K562 (cell line): ENCODE results near the gene ST6GALNAC5. TPM values are rescaled to one million over a fixed set of nuclear protein-coding genes. Genes with fewer than 3 reads are reported as not detected.

Experiments
- ATAC-seq: fragments of 200-7000 bp; cut with Tn5 transposase; 3 replicates; pipeline ENCODE4 v1.9.1; 2020; ENCODE audit warnings: moderate library complexity
- BruUV-seq: library from RNA; stranded (reverse); fragments of 400-500 nt; replicated peaks from 2 replicates; lab custom pipeline; 2021; lab: Mats Ljungman, UMichigan
- CTCF ChIA-PET: fragments of 300-600 bp; formaldehyde crosslinking; extraction: SDS; loops from one replicate; lab custom pipeline; 2021; ENCODE audit warnings: low intra/inter-chr PET ratio; lab: Yijun Ruan, JAX
- POLR2A ChIA-PET: fragments of 300-600, 350-650 bp; sonication (Branson Sonifier 250); formaldehyde crosslinking; extraction: SDS; loops from one replicate; lab custom pipeline; 2021; ENCODE audit warnings: antibody characterized with exemption, inconsistent platforms; lab: Yijun Ruan, JAX
- DNase-seq, 4 experiments: peaks; one replicate each; pipeline versions ENCODE4 v3.0.0 to v3.0.0-alpha.2; 2011 to 2018; ENCODE audit warnings: low spot score in 3 of 4, mixed read lengths in 3 of 4; ENCODE audit errors: extremely low read depth in 1 of 4
- FAIRE-seq: peaks from 2 replicates; lab custom pipeline; 2011; peaks lifted over from hg19 to GRCh38; lab: Jason Lieb, UNC
- H2AFZ ChIP-seq: 2 replicates; pipeline ENCODE4 v1.6.0; 2011; ENCODE audit warnings: low read depth, low read length, control low read depth, inconsistent platforms
- H3K27ac ChIP-seq: fragments of 200-600 bp; 3 replicates; pipeline ENCODE4 v1.8.0; 2011; ENCODE audit warnings: low read depth, mild to moderate bottlenecking, control low read depth, inconsistent platforms, low read length, moderate library complexity, mixed read lengths; ENCODE audit errors: extremely low read depth
- H3K27me3 ChIP-seq, 2 experiments: fragments of 300-600 bp in 1 of 2; 2 replicates in 1 of 2; 3 replicates in 1 of 2; pipeline versions ENCODE4 v1.6.0 to v1.8.0; 2011; ENCODE audit warnings: inconsistent platforms in 2 of 2, low read length in 2 of 2, mild to moderate bottlenecking in 1 of 2, mixed read lengths in 1 of 2, moderate library complexity in 1 of 2; ENCODE audit not compliant: control insufficient read depth in 2 of 2, insufficient read depth in 2 of 2
- H3K36me3 ChIP-seq: fragments of 300-600 bp; 3 replicates; pipeline ENCODE4 v1.8.0; 2011; ENCODE audit warnings: mild to moderate bottlenecking, low read length, inconsistent platforms; ENCODE audit not compliant: control insufficient read depth, insufficient read depth
- H3K4me1 ChIP-seq, 2 experiments: fragments of 200-600 bp in 1 of 2; replicated peaks in 1 of 2; 2 replicates in 1 of 2; 3 replicates in 1 of 2; pipeline versions ENCODE4 v1.5.1 to v1.8.0; 2011; ENCODE audit warnings: inconsistent platforms in 2 of 2, low read length in 2 of 2, mild to moderate bottlenecking in 1 of 2, mixed read lengths in 1 of 2, moderate library complexity in 1 of 2; ENCODE audit not compliant: control insufficient read depth in 2 of 2, insufficient read depth in 2 of 2
- H3K4me2 ChIP-seq: 2 replicates; pipeline ENCODE4 v1.6.1; 2011; ENCODE audit warnings: low read length, control low read depth, inconsistent platforms, mixed read lengths; ENCODE audit not compliant: insufficient read depth
- H3K4me3 ChIP-seq: fragments of 200-600 bp; sonication (generic), shearing (Covaris generic); 2 replicates; pipeline ENCODE4 v1.5.1; 2016; ENCODE audit warnings: control low read depth, inconsistent platforms
- H3K79me2 ChIP-seq: fragments of 200-600 bp; 3 replicates; pipeline ENCODE4 v1.8.0; 2011; ENCODE audit warnings: low read length, inconsistent platforms; ENCODE audit not compliant: control insufficient read depth, insufficient read depth
- H3K9ac ChIP-seq, 2 experiments: 2 replicates each; pipeline versions ENCODE4 v1.6.0 to v1.6.1; 2011; ENCODE audit warnings: low read depth in 2 of 2, low read length in 2 of 2, control low read depth in 1 of 2, inconsistent platforms in 1 of 2, mild to moderate bottlenecking in 1 of 2, mixed read lengths in 1 of 2; ENCODE audit not compliant: insufficient read depth in 1 of 2
- H3K9me1 ChIP-seq: one replicate; pipeline ENCODE4 v1.6.0; 2011; ENCODE audit warnings: inconsistent platforms, mild to moderate bottlenecking, low read length, moderate library complexity; ENCODE audit not compliant: control insufficient read depth, insufficient read depth
- H3K9me3 ChIP-seq: replicated peaks from 2 replicates; pipeline ENCODE4 v1.5.1; 2011; ENCODE audit warnings: low read depth, low read length, inconsistent platforms; ENCODE audit not compliant: control insufficient read depth, insufficient read depth
- H4K20me1 ChIP-seq: replicated peaks from 2 replicates; pipeline ENCODE4 v1.6.1; 2011; ENCODE audit warnings: low read length, inconsistent platforms, mixed read lengths; ENCODE audit not compliant: control insufficient read depth, insufficient read depth
- ARID2 ChIP-seq: fragments of 450-650 bp; IDR thresholded peaks from 2 replicates; pipeline ENCODE4 v1.6.1; 2017; ENCODE audit warnings: antibody characterized with exemption, mild to moderate bottlenecking
- RFX5 ChIP-seq: IDR thresholded peaks from 2 replicates; pipeline ENCODE4 v1.6.1; 2011; ENCODE audit warnings: low read depth, mild to moderate bottlenecking, improper control_type of control experiment, low read length
- TCF7 ChIP-seq: sonication (generic); IDR thresholded peaks from 2 replicates; pipeline ENCODE4 v1.6.1; 2016; ENCODE audit warnings: antibody characterized with exemption, borderline replicate concordance
- WGBS: fragments of 100-300 bp; shearing (Covaris generic); methylation state at CpG from one replicate; pipeline ENCODE4 v1.1.6; 2016; ENCODE audit warnings: low coverage, mixed read lengths; ENCODE audit not compliant: insufficient coverage; ENCODE audit errors: missing lambda C conversion rate; 5-methylcytosine and 5-hydroxymethylcytosine counted together
- in situ Hi-C: fragments of 300-500 bp; cut with MboI; formaldehyde crosslinking; loops from 4 replicates; pipeline ENCODE4 v1.15.0; 2018; ENCODE audit warnings: inconsistent platforms, mixed read lengths
- intact Hi-C: fragments of 100-400 bp; cut with micrococcal nuclease; formaldehyde crosslinking; loops from 2 replicates; pipeline ENCODE4 v1.14.2; 2022
- polyA plus RNA-seq, 8 experiments: library from polyadenylated mRNA; depleted of rRNA in 4 of 8; stranded (reverse) in 5 of 8; unstranded in 3 of 8; fragments of >200 nt; fragmentation: Nextera tagmentation in 2 of 8; fragmentation: Illumina TruSeq in 1 of 8; extraction: Ambion mirVana in 2 of 8; extraction: Trizol in 1 of 8; gene quantifications; 2 replicates each; pipeline versions ENCODE4 v1.2.1 to v1.2.3, GENCODE V29; 2011 to 2014; ENCODE audit warnings: inconsistent platforms in 1 of 8, missing spikeins in 1 of 8
- total RNA-seq, 7 experiments: library from RNA; depleted of rRNA in 6 of 7; stranded (reverse); fragments of >200 nt in 6 of 7; fragmentation: Illumina TruSeq in 2 of 7; extraction: Trizol in 2 of 7; gene quantifications; 2 replicates each; pipeline versions ENCODE4 v1.2.1 to v1.2.3, GENCODE V29; 2011 to 2021; ENCODE audit warnings: low replicate concordance in 1 of 7
- TF ChIP-seq, protein P1 (sequence below): fragments of 450-650 bp; IDR thresholded peaks from 2 replicates; pipeline ENCODE4 v1.6.1; 2016
- TF ChIP-seq, protein P2 (sequence below): fragments of 250-450 bp; sonication (Bioruptor Pico); IDR thresholded peaks from 2 replicates; pipeline ENCODE4 v1.5.0; 2020; ENCODE audit warnings: mild to moderate bottlenecking, borderline replicate concordance
- TF ChIP-seq, protein P3 (sequence below), 3 experiments: fragments of 200-800 bp in 1 of 3; fragments of 250-450 bp in 1 of 3; fragments of 450-650 bp in 1 of 3; sonication (Bioruptor Pico) in 1 of 3; sonication (Bioruptor generic) in 1 of 3; formaldehyde crosslinking in 1 of 3; IDR thresholded peaks; 2 replicates each; pipeline versions ENCODE4 v1.6.1 to v1.8.0; 2016 to 2022; ENCODE audit warnings: mild to moderate bottlenecking in 2 of 3, missing genetic modification characterization in 2 of 3, missing compliant biosample characterization in 1 of 3, moderate library complexity in 1 of 3

Gene ST6GALNAC5
- total and polyA plus RNA-seq, 9 of the 15 experiments (the other 6 are each of a cell fraction or from before 2014, with no cell fraction given), result 0.04 to 0.14 TPM; not detected in 7

DNA sequence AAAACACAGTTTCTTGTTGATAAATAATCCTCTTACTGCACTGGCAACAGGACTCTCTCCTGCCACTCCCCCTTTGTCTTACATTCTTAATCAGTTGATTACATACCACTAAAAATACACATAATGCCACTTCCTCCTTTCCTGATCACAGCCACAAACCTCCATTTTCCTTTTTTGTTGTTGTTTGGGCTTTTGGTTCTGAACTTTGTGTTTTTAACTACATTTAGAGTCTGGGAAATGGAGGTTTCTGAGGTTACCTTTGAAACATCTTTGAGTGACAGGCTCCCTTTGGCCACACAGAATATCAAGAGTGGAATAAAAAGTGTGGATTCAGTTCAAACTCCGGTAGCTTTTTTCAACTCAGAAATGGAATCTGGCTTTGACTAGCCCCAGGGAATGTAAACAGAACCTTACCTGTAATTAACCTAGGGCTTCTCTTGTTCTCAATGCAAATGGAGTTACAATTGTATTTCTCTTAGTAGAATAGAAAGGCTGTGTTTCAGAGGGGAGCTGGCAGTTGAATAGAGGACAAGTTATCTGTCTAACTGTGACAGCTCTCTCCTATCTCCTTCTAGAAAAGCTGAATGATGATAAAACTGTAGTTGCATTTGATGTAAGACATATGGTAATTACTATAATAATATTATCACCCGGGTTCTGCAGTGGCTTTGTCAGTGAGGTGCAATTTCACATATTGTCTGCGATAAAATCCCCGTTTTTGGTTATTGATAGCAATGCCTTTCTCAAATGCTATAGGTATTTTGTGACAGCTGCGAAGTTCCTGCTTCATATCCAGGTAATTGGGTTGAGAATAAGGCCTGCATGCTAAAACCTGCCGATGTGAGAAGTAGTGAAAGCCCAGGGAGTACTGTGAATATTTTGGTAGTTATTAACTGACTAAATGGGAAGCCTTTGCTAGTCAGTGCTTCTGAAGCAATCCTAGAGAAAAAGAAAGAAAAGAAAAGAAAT, 66.9 kb downstream of the ST6GALNAC5 start:
- no peaks in the 10 kb centered on the region for H3K36me3 ChIP-seq
- no peaks in the 10 kb centered on the region for H3K9me1 ChIP-seq
- no peaks in the 10 kb centered on the region for H3K4me1 ChIP-seq
- intact Hi-C loops, result no loop called here
- no peak for TF ChIP-seq RFX5
- TF ChIP-seq, protein P1, sequence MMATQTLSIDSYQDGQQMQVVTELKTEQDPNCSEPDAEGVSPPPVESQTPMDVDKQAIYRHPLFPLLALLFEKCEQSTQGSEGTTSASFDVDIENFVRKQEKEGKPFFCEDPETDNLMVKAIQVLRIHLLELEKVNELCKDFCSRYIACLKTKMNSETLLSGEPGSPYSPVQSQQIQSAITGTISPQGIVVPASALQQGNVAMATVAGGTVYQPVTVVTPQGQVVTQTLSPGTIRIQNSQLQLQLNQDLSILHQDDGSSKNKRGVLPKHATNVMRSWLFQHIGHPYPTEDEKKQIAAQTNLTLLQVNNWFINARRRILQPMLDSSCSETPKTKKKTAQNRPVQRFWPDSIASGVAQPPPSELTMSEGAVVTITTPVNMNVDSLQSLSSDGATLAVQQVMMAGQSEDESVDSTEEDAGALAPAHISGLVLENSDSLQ, result 0 out of 2 replicates have a peak, but pooled peaks have one; percentile 10
- H3K9ac ChIP-seq, result no peak overlapping the region
- DNase-seq, result no peak
- ChIA-PET CTCF (no interaction called here), POLR2A (interaction anchor here (0.6 kb wide), 1 partner anchor 20 kb away, joined by 3 read pairs; no protein-coding TSS in a partner anchor)
- no peaks in the 10 kb centered on the region for H3K79me2 ChIP-seq
- H2AFZ ChIP-seq, result no peak overlapping the region
- ATAC-seq, result no peak
- H3K4me2 ChIP-seq, result no peak overlapping the region
- BruUV-seq, result no TSS peak
- H4K20me1 ChIP-seq, result no peaks in the 10 kb centered on the region
- no peak for FAIRE-seq
- H3K27ac ChIP-seq, result no peak overlapping the region
- H3K4me3 ChIP-seq, result no peak overlapping the region
- in situ Hi-C loops, result no loop called here
- no peaks in the 10 kb centered on the region for H3K9me3 ChIP-seq
- no peaks in the 10 kb centered on the region for H3K27me3 ChIP-seq
- 1% methylated on average over 6 of the region's 6 CpGs for WGBS

DNA sequence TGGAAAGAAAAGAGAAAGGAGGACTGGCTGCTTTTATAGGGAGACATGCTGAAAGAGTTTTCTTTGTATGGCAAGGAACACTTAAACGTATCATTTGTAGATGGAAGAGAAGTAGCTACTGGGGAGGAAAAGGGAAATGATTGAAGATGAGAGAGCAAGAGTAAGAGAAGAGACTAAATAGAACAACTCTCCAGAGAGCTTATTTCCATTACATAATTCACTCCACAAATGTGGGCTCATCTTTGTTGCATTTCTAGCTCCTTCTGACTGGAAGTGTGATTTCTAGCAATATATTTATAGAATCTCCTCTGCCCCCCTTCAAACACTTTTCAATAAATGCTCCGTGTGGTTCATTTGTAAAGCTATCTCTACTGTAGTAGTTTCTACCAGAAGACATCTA, 71.0 kb downstream of the ST6GALNAC5 start:
- H3K4me1 ChIP-seq, result no peaks in the 10 kb centered on the region
- no peak overlapping the region for H3K4me2 ChIP-seq
- H4K20me1 ChIP-seq, result no peaks in the 10 kb centered on the region
- H3K79me2 ChIP-seq, result no peaks in the 10 kb centered on the region
- CTCF ChIA-PET, result no interaction called here
- H3K9me3 ChIP-seq, result no peaks in the 10 kb centered on the region
- WGBS, result 0% methylated on average over 2 of the region's 2 CpGs
- in situ Hi-C loops (no loop called here), intact Hi-C loops (no loop called here)
- H2AFZ ChIP-seq, result no peak overlapping the region
- FAIRE-seq, result no peak
- H3K36me3 ChIP-seq, result no peaks in the 10 kb centered on the region
- H3K9me1 ChIP-seq, result no peaks in the 10 kb centered on the region
- no peak overlapping the region for H3K27ac ChIP-seq
- no peaks in the 10 kb centered on the region for H3K27me3 ChIP-seq
- no peak for DNase-seq
- H3K4me3 ChIP-seq, result no peak overlapping the region
- ATAC-seq, result no peak
- BruUV-seq, result no TSS peak
- POLR2A ChIA-PET, result no interaction called here
- H3K9ac ChIP-seq, result no peak overlapping the region
- TF ChIP-seq, protein P2, sequence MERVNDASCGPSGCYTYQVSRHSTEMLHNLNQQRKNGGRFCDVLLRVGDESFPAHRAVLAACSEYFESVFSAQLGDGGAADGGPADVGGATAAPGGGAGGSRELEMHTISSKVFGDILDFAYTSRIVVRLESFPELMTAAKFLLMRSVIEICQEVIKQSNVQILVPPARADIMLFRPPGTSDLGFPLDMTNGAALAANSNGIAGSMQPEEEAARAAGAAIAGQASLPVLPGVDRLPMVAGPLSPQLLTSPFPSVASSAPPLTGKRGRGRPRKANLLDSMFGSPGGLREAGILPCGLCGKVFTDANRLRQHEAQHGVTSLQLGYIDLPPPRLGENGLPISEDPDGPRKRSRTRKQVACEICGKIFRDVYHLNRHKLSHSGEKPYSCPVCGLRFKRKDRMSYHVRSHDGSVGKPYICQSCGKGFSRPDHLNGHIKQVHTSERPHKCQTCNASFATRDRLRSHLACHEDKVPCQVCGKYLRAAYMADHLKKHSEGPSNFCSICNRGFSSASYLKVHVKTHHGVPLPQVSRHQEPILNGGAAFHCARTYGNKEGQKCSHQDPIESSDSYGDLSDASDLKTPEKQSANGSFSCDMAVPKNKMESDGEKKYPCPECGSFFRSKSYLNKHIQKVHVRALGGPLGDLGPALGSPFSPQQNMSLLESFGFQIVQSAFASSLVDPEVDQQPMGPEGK (CRISPR knock-in tag), result no peak
- TF ChIP-seq, protein P3, sequence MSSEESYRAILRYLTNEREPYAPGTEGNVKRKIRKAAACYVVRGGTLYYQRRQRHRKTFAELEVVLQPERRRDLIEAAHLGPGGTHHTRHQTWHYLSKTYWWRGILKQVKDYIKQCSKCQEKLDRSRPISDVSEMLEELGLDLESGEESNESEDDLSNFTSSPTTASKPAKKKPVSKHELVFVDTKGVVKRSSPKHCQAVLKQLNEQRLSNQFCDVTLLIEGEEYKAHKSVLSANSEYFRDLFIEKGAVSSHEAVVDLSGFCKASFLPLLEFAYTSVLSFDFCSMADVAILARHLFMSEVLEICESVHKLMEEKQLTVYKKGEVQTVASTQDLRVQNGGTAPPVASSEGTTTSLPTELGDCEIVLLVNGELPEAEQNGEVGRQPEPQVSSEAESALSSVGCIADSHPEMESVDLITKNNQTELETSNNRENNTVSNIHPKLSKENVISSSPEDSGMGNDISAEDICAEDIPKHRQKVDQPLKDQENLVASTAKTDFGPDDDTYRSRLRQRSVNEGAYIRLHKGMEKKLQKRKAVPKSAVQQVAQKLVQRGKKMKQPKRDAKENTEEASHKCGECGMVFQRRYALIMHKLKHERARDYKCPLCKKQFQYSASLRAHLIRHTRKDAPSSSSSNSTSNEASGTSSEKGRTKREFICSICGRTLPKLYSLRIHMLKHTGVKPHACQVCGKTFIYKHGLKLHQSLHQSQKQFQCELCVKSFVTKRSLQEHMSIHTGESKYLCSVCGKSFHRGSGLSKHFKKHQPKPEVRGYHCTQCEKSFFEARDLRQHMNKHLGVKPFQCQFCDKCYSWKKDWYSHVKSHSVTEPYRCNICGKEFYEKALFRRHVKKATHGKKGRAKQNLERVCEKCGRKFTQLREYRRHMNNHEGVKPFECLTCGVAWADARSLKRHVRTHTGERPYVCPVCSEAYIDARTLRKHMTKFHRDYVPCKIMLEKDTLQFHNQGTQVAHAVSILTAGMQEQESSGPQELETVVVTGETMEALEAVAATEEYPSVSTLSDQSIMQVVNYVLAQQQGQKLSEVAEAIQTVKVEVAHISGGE (CRISPR knock-in tag; IDR thresholded peaks at IDR 0.05), result no peak
- TF ChIP-seq ARID2 (no peak), TCF7 (no peak)
